NCI-H446 treated with DMSO at 0.1 percent for 48 hours (cell line): ENCODE data around the gene RDH8.

Source experiments
- DNase-seq: peaks from one replicate; lab custom pipeline; 2025; lab: John Stamatoyannopoulos, UW

The RDH8 gene

GRCh38 chr19:10037809-10038208 is 24.5 kb downstream of the RDH8 start:
- no peak for DNase-seq

GRCh38 chr19:10043286-10043927 is 30.1 kb downstream of the RDH8 start:
- DNase-seq, result no peak

- DNase-seq, result no peak
Measured at GRCh38 chr19:10044390-10044789, 31.1 kb downstream of the RDH8 start.

- DNase-seq, result no peak
Measured at GRCh38 chr19:10045371-10045770, 32.1 kb downstream of the RDH8 start.

GRCh38 chr19:10049626-10050025 is 36.3 kb downstream of the RDH8 start:
- no peak for DNase-seq

GRCh38 chr19:10052602-10053360 is 39.5 kb downstream of the RDH8 start:
- DNase-seq, result no peak

- no peak for DNase-seq
Measured at GRCh38 chr19:10061717-10062310, 48.5 kb downstream of the RDH8 start.

- DNase-seq, result no peak
Measured at GRCh38 chr19:10068205-10068604, 54.9 kb downstream of the RDH8 start.

- no peak for DNase-seq
Measured at GRCh38 chr19:10069046-10069445, 55.8 kb downstream of the RDH8 start.

GRCh38 chr19:10070730-10071446 is 57.6 kb downstream of the RDH8 start:
- no peak for DNase-seq
